ENCODE data around the gene PSAPL1.

The PSAPL1 gene

DNA sequence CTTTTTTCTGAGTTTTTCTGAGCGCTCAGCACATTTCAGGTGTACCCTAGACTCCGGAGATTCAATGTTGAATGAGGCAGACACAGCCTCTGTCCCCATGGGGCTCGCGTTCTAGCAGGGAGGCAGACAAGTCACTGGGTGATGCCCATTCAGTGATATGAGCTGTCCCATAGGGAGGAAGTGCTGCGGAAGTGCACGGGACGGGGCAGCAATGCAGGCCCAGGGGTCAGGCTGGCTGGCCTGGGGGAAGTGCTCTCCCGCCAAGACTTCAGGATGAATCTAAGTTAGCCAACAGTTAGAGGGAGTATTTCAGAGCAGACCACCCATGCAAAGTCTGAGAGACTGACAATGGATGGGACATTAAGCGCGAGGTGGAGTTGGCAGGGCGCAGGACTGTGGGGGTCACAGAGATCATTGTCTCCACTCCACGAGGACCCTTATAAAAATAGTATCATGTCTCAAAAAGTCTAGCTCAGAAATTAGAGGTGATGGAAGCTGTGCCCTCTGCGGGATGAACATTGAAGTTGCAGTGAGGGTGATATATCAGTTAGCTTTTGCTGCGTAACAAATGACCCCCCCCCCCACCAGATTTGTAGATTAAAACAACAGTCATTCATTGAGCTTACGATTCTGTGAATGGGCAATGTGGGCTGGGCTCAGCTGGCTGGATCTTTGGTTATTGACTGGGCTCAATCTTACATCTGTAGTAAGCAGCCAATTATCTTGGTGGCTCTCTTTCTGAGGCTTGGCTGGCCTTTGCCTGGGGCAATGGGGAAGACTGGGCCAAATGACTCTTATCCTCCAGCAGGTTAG is 16.4 kb downstream of the PSAPL1 start:
- no peak for DNase-seq (ENCODE audit: low spot score)

DNA sequence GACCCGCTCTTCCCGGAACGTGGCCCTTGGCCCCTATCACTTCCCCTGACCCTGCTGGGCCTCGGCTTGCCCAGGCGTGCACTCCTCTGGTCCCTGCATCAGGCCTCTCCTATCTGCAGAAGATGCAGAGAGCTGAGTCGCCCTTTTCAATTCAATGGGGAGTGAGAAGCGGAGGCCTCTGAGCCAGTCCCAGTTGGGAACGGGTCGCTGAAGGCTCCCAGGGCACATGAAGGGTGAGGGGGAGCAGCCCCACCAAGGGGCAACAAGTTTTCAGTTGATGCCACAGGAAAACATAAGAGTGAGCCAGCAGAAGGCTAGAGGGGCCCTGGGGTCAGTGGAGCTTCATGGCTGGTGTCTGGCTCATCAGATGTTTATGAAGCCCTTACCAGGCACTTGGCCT is 17.1 kb downstream of the PSAPL1 start:
- no peak for DNase-seq (ENCODE audit: low spot score)

DNA sequence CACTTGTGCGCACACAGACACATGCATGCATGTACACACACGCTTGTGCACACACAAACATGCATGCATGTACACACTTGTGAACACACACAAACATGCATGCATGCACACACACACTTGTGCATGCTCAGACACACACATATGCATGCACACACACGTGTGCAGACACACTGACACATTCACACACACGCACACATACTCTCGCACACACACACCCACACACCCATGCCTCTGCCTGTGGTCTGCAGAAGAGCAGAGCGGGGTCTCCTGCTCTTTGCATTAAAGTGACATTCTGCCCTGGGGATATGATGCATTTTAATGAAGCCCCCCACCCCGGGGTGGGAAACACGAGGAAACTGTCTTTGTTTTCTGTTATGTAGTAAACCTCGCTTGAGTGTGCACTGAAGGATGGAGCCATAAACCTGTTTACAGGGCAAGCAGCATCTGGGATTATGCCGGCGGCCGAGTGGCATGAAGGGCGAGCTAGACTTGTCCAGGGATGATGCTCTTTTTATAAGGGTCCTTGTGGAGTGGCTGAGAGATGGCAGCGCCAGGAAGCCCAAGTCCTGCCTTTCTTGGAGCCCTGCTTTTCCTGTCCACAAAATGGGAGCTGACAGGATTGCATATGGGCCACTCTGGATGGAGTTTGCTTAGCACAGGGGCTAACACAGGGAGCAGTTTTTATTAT is 17.8 kb downstream of the PSAPL1 start:
- DNase-seq (ENCODE audit: low spot score), result no peak

DNA sequence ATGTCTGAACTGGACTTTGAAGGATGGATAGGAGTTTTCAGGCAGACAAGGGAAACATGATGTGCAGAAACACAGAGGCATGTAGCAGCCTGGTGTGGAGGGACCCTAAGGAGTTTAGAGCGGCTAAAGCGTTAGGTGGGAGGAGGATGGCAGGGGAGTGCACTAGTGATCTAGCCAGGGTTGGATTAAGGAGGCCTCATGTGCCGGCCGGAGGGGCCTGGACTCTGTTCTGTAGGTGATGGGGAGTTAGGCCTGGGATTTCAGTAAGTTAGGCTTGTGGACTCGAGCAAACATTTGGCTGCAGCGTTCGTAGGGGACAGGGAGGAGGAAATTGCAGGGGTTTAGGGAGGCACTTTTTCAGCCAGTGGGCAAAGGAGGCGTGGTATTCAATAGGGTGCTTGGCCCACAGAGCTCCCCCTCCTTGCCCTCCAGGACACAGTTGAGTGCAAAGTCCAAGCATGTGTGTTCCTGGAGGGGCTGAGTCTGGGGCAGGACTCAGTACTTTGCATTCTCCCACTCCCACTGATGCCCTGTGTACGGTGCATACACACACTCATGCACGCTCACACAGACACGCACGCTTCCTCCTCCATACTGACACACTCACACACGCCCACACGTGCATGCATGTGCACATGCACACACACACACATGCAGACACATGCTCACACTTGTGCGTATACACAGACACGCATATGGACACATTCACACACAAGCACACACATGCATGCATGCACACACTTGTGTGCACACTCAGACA is 18.6 kb downstream of the PSAPL1 start:
- DNase-seq (ENCODE audit: low spot score), result no peak

DNA sequence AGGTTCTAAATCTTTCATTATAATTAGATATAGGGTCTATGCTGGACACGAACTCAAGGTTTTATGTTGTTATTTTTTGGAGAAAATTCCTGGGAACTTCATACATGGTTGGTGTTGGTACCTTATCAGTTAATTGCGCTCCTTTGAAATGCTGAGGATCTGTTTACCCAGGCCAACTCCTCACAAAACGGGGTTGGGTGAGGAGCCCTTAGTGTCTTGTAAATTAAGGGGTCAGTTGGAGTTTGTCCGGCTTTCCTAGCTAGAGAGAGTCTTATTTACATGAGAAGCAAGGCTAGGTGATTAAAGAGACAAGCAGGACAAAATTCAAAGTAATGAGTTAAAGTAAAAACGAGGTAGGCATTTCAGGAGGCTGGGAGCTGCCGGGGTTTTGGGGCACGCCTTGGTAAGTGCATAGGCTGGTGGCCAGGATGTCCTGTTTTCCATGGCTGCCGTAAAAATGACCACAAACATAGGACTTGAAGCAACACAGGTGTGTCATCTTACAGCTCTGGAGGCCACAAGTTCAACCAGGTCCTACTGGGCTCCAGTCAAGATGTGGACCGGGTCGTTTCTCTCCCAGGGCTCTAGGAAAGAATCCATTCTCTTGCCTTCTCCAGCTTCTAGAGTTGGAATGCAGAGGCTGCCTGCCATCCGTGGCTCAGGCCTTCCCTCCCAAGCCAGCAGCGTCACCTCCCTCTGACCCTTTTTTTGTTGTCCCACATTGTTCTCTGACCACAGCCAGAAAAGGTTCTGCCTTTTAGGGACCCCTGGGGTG is 19.8 kb downstream of the PSAPL1 start:
- no peak for DNase-seq (ENCODE audit: low spot score)

DNA sequence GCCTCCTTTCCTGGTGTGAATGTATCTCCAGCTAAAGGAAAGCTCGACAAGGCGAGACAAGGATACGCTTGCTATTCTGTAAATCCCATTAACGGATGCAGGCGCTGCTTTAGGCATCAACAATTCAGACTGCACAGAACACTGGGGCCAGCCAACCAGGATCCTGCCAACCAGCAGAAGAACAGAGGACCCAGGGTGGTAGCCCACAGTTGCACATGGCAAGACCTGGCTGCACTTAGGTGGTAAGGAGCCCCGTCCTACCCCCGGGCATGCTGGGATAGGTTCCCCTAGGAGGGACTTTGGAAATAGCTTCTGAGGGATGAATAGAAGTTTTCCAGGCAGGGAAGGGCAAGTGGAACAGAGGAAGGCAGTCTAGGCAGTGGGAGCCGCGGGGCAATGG is 20.7 kb downstream of the PSAPL1 start:
- DNase-seq (ENCODE audit: low spot score), result no peak

DNA sequence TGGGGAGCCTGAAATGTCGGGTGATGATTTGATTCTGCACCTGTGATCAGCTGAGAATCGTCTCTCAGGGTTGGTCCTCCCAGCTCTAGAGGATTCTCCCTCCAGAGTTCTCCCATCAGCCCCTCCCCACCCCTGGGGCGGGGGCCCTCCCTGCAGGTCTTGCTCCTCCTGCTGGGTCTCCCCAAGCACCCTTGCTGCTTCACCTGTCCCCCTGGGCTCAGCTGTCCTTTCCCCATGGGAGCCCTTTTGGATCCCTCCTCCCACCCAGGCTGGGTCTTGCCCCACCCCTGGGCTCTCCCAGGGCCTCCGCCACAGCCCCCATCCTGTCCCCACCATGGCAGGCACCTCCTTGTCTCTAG is 22.2 kb downstream of the PSAPL1 start:
- no peak for DNase-seq (ENCODE audit: low spot score)

DNA sequence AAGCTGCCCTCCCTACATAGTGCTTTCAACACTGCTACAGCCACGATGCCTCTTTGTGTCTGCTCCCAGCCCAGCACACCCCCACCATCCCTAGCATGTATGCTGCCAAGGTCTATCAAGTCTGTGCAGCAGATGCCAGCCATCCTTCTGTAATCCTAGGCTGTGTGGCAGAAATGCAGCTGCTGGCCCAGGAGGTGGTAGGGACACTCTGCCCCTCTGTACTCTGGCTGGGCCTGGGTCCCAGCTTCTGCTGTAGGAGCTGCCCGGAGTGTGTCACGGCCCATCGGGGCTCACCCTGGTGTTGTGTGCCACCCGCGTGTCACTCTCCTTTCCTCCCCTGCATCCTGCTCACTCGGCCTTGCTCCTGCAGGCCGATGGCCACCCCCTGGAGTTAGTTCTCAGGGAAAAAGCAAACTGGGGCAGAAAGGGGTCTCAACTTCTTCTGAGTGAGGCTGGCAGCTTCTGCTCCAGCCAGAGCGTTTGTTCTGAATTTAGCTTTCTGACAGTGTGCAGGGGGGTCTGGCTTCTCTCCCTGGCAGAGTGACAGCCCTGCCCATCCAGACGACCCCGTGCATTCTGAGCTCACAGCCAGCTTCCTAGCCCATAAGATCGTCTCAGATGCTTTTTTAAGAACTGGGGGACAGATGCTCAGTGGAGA is 22.7 kb downstream of the PSAPL1 start:
- DNase-seq (ENCODE audit: low spot score), result no peak

DNA sequence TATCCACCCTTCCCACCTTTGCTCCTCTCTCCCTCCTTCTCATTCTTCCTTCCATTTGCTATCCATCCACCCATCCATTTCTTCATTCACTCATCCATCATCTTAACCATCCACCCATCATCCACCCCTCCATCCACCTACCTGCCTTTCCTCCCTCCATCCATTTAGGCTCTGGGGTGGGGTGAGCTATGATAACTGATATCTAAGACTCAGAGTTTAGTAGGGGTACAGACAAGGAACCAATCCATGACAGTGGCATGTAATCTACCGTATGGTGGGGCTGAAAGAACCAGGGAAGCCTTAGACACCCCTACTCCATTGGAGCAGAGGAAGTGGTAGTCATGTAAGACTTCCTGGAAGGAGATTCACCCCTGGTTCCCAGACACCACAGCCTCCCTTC is 23.2 kb downstream of the PSAPL1 start:
- DNase-seq (ENCODE audit: low spot score), result no peak

DNA sequence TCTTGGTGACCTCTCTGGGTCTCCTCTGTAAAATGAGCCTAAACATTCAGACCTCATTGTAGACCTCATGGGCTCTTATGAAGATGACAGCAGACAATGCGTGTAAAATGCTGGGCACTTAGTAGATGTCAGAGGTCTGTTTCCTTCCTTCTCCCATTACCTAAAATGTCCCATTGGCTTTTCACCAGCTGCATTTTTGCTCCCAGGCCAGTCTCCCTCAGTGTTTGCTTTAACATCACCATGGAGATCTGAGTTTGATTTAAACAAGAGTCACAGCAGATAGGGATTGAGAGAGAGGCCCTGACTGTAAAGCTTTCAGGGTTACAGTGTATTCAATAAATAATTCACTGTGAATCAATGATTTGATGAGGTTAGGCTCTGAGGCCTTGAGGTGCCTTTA is 24.3 kb downstream of the PSAPL1 start:
- no peak for DNase-seq (ENCODE audit: low spot score)

DNA sequence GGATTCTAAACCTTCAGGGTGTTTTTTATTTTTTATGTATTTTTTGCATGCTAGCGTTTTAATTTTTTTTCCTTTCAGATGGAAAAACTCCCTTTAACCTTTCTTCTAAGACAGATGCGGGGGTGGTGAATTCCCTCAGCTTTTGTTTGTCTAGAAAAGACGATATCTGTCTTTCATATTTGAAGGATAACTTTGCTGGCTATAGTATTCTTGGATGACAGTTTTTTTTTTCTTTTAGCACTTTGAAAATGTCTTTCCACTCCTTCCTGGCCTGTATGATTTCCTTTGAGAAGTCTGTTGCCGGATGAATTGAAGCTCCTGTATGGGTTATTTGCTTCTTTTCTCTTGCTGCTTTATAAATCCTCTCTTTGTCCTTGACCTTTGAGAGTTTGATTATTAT is 26.6 kb downstream of the PSAPL1 start:
- no peak for DNase-seq (ENCODE audit: low spot score)

DNA sequence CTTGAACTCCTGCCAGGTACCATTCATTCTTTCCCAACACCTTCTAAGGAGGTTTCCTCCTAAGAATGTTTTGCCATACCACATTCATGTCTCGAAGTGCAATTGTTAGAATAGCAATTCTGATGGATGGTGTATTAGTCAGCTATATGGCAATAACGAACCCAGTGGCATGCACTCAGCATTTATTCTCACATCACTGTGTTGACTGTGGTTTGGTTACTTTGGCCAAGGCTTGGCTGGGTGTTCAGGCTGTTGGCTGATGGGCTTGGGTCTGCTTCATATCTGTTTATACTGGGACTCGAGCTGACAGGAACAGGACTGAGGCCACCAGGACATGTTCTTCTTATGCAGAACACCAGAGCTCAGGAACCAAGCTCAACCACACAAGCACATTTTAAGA is 31.7 kb downstream of the PSAPL1 start:
- no peak for DNase-seq (ENCODE audit: low spot score)

DNA sequence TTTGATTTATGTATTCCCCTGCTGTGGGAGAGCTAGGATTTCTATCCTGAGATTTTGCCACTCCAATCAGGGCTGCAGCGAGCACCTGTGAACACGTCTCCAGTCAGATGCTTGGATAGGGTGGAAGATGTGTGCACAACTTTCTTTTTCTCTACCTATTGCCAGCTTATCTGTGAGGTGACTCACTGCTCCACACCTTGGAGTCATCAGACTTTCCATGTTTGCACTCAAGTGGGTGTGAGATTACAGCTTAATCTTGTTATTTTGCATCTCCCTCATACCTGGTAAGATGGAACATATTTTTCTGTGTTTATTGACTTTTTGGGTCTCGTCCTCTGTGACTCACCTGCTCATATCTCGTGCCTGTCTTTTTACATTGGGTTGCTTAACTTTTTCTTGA is 32.2 kb downstream of the PSAPL1 start:
- no peak for DNase-seq (ENCODE audit: low spot score)

DNA sequence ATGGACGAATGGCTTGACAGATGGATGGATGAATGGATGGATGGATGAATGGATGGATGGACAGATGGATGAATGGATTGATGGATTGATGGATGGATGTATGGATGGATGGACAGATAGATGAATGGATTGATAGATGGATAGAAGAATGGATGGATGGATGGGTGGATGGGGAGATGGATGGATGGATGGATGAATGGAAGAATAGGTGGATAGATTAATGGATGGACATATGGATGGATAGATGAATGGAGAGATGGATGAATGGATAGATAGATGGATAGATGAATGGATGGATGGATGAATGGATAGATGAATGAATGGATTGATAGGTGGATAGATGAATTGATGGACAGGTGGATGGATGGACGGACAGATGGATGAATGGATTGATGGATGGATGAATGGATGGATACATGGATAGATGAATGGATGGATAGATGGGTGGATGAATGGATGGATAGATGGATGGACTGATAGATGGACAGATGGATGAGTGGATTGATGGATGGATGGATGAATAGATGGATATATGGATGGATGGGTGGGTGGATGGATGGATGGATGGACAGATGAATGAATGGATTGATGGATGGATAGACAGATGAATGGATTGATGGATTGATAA is 33.9 kb downstream of the PSAPL1 start:
- DNase-seq (ENCODE audit: low spot score), result no peak

DNA sequence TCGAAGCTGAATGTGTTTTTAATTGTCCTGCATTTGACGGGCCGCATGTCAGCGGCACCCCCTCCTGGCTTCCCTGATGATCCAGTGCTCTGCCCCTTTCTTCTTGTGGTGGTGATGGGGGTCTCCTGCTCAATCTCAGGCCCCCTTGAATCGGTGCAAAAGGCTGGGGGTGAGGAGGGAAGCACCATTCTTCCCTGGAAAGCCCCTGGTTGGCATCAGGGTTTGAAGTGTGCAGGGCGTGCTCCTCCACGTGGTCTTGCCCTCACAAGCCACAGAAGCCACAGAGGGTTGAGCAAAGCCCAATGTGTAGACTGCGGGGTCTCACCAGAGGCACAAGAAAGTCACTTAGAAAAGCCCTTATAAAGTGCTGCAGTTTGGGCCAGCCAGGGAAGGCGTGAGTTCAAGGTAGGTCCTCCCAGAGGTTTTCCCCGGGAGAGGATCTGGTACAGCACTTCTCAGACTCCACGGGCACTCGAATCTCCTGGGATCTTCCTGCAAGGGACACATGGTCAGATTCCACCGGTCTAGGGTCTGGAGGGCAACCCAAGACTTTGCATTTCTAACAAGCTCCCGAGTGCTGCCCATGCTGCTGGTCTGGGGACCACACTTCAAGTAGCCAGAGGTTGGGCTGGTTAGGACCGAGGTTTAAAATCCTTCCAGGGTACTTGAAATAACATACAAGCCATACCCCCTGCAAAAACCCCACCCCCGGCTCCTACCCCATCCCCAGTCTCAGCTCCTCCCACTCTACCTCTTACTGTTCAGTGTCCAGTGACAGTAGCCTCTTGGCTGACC is 35.1 kb downstream of the PSAPL1 start:
- DNase-seq (ENCODE audit: low spot score), result no peak

DNA sequence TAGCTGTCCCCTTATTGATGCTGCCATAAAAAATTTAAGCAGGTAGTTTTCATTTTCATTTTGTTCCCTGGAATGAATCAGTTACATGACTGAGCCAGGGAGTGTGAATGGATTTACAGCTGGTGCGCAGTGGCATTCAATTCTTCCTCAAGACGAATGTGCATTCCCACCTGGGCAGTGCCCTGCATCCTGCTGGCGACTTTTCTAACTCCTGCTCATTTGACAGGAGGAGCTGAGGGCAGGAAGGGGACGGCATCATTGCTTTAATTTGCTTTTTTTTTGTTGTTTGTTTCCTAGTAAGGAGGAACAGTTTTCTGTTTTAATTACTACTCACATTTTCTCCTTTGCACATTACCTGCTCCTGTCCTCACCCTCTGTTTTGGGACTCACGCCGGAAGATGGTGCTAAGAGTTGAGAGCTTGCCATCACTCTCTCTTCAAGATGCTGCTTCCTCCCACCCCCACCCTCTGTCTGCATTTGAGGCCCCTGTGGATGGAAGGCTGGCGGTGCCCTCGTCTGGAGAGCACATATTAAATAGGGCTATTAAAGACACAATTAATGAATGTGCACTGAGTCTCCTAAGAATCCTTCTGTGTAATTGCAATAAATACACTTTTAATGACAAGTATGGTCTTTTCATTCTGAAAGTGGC is 35.8 kb downstream of the PSAPL1 start:
- no peak for DNase-seq (ENCODE audit: low spot score)

DNA sequence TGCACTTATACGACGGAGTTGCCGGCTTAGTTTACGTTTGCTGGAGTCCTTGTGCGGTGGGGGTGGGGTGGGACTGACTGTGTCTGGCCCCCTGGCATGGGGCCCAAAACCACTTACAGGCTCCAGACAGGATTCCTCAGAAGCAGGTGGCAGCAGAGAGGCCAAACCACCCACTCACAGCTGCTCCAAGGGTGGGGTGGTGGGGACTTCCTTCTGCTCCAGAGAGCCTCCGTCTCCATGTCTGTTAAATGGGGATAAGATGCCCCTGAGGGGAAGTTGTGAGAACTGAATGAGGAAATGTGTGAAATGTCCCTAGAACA is 36.7 kb downstream of the PSAPL1 start:
- no peak for DNase-seq (ENCODE audit: low spot score)

DNA sequence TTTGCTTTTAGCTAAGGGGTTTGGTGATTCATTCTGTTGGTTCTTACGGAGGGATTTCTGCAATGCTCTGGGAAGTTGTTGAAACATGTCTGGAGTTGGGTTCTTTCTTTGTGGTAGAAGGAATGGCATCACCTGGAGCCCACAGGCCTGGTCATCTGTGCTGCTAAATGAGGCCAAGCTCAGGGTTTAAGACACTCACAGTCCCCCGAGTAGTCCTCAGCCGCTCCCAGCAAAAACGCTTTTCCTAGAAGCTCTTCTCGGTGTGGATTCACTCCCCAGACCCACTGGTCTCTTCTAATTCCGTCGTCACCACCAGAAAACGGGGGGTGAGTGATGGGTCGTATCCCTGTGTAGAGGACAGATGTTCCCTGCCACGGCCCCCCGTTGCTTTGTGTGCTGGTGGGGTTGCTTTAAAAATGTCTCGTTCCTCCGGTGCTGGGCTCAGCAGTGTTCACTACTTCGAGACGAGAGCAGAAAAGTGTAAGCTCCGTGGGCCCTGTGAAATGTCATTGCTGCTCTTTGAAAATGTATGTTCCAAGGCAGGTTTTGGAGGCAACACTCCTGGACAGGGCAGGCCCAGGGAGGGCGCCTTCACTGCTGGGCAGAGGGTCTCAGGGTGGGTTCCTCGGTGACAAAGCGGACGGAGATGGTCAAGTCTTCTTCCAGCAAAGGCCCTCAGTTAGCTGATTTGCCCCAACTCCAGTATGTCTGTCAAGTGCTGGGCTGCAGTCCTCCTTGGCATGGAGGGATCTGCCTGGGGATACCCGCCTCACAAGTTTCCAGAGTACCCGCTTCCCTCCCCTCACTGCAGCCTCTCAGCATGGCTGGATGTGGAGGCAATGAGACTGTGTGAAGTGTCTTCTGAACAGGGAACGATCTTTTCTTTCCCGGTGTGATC is 37.3 kb downstream of the PSAPL1 start:
- DNase-seq (ENCODE audit: low spot score), result no peak

Measured in AG08396 (cell line).